Measurements from ENCODE around the gene DHDDS. TPM values are rescaled to one million over a fixed set of nuclear protein-coding genes. Genes with fewer than 3 reads are reported as not detected.

The DHDDS gene
- total RNA-seq, 1 donor = 27.2 TPM

Other genes with a start within 250 kb of the DHDDS start
- gene CATSPER4, start 241.7 kb upstream of the DHDDS start, total RNA-seq = not detected
- gene CEP85, start 198.1 kb upstream of the DHDDS start, total RNA-seq = 29.4 TPM
- 77.0 TPM for gene SH3BGRL3, start 152.2 kb upstream of the DHDDS start, total RNA-seq
- gene UBXN11, start 125.7 kb upstream of the DHDDS start, total RNA-seq = 18.6 TPM
- gene CD52, start 114.4 kb upstream of the DHDDS start, total RNA-seq = 227 TPM
- under 0.01 TPM for gene CRYBG2, start 78.2 kb upstream of the DHDDS start, total RNA-seq
- gene ZNF683, start 59.6 kb upstream of the DHDDS start, total RNA-seq = 0.27 TPM
- under 0.01 TPM for gene LIN28A, start 21.5 kb upstream of the DHDDS start, total RNA-seq
- 187 TPM for gene HMGN2, start 40.1 kb downstream of the DHDDS start, total RNA-seq
- gene RPS6KA1, start 97.4 kb downstream of the DHDDS start, total RNA-seq = 90.5 TPM